Measurements from ENCODE around the gene CARF.

DNA sequence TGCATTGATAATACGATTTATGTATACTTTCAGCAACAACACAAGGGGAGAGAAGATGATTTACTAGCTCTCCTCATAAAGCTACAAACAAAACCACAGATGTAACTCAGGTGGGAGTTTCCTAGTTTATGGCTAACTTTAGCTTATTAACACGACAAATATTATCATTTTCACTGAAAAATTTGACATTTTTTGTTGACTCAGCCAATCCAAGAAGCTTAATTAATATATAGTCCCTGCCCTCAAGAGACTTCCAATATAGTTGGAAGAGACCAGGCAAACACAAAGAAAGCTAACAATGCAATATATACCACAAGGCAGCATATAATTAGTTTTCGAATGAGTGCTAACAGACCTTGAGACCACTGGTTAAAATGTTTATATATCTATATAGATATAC lies 1.4 kb upstream of the CARF start:
- TF ChIP-seq, protein P1, sequence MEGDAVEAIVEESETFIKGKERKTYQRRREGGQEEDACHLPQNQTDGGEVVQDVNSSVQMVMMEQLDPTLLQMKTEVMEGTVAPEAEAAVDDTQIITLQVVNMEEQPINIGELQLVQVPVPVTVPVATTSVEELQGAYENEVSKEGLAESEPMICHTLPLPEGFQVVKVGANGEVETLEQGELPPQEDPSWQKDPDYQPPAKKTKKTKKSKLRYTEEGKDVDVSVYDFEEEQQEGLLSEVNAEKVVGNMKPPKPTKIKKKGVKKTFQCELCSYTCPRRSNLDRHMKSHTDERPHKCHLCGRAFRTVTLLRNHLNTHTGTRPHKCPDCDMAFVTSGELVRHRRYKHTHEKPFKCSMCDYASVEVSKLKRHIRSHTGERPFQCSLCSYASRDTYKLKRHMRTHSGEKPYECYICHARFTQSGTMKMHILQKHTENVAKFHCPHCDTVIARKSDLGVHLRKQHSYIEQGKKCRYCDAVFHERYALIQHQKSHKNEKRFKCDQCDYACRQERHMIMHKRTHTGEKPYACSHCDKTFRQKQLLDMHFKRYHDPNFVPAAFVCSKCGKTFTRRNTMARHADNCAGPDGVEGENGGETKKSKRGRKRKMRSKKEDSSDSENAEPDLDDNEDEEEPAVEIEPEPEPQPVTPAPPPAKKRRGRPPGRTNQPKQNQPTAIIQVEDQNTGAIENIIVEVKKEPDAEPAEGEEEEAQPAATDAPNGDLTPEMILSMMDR (optimal IDR thresholded peaks at IDR 0.05 in 1 of 3, IDR thresholded peaks at IDR 0.05 in 1 of 3, conservative IDR thresholded peaks at IDR 0.05 in 1 of 3; ENCODE audit: extremely low read depth in 1 of 3, insufficient read depth in 2 of 3, low read length in 3 of 3) = no peak
- TF ChIP-seq EZH2 (IDR thresholded peaks at IDR 0.05; ENCODE audit: low read length) = no peak
